ENCODE measurements around the gene GULP1.

GRCh38 chr2:188459061-188459460, 167.4 kb downstream of the GULP1 start:
- TF ChIP-seq POLR2A (IDR thresholded peaks at IDR 0.05): no peak
- TF ChIP-seq CTCF (IDR thresholded peaks at IDR 0.05): no peak
